PC-9 (cell line): ENCODE results near the gene DLG2. TPM values are rescaled to one million over a fixed set of nuclear protein-coding genes. Genes with fewer than 3 reads are reported as not detected.

Experiments used
- BruUV-seq: library from RNA; stranded (reverse); fragments of 400-500 nt; replicated peaks from 2 replicates; lab custom pipeline; 2021; lab: Mats Ljungman, UMichigan
- CTCF ChIA-PET: fragments of 300-600 bp; sonication (Branson Sonifier 250); formaldehyde crosslinking; loops from one replicate; lab custom pipeline; 2022; ENCODE audit warnings: antibody characterized with exemption; lab: Charles Lee
- POLR2A ChIA-PET: fragments of 300-600 bp; sonication (Branson Sonifier 250); formaldehyde crosslinking; loops from one replicate; lab custom pipeline; 2022; ENCODE audit warnings: antibody characterized with exemption; ENCODE audit not compliant: unreplicated experiment; lab: Charles Lee
- DNase-seq, 2 experiments: peaks; one replicate each; pipeline versions ENCODE4 v3.0.0 to v3.0.0-alpha.2; 2015 to 2022; ENCODE audit warnings: mixed read lengths in 1 of 2
- H2AFZ ChIP-seq: fragments of 200-600 bp; sonication (generic); 2 replicates; pipeline ENCODE4 v1.8.1; 2017; ENCODE audit warnings: antibody characterized with exemption
- H3F3A ChIP-seq: fragments of 200-600 bp; sonication (generic); 2 replicates; pipeline ENCODE4 v1.8.1; 2017; ENCODE audit warnings: antibody characterized with exemption, mild to moderate bottlenecking, low read depth; ENCODE audit not compliant: insufficient read depth
- H3K27ac ChIP-seq: fragments of 200-600 bp; sonication (generic); 2 replicates; pipeline ENCODE4 v1.6.1; 2016; ENCODE audit warnings: mixed run types
- H3K27me3 ChIP-seq: fragments of 200-600 bp; sonication (generic); 2 replicates; pipeline ENCODE4 v1.6.1; 2016; ENCODE audit warnings: low read depth, mixed run types; ENCODE audit not compliant: insufficient read depth
- H3K36me3 ChIP-seq: fragments of 200-600 bp; sonication (generic); 2 replicates; pipeline ENCODE4 v1.6.1; 2016; ENCODE audit warnings: low read depth, mixed run types
- H3K4me1 ChIP-seq: fragments of 200-600 bp; sonication (generic); replicated peaks from 2 replicates; pipeline ENCODE4 v1.6.1; 2016; ENCODE audit warnings: mixed run types; ENCODE audit not compliant: insufficient read depth
- H3K4me2 ChIP-seq: fragments of 200-600 bp; sonication (generic); 2 replicates; pipeline ENCODE4 v1.6.1; 2017; ENCODE audit warnings: mixed run types
- H3K4me3 ChIP-seq: fragments of 200-600 bp; sonication (generic); 2 replicates; pipeline ENCODE4 v1.6.1; 2016; ENCODE audit warnings: mixed run types
- H3K79me2 ChIP-seq: fragments of 200-600 bp; sonication (generic); 2 replicates; pipeline ENCODE4 v1.6.1; 2017; ENCODE audit warnings: low read depth, mixed run types
- H3K9me2 ChIP-seq: fragments of 200-600 bp; sonication (generic); 2 replicates; pipeline ENCODE4 v1.8.1; 2017; ENCODE audit warnings: mild to moderate bottlenecking; ENCODE audit not compliant: insufficient read depth
- H3K9me3 ChIP-seq: fragments of 200-600 bp; sonication (generic); 2 replicates; pipeline ENCODE4 v1.8.1; 2016; ENCODE audit warnings: low read depth; ENCODE audit not compliant: insufficient read depth
- H4K20me1 ChIP-seq: fragments of 200-600 bp; sonication (generic); 2 replicates; pipeline ENCODE4 v1.8.1; 2017; ENCODE audit not compliant: insufficient read depth
- CTCF ChIP-seq: fragments of 200-600 bp; sonication (generic); conservative IDR thresholded peaks from 2 replicates; pipeline ENCODE4 v1.6.1; 2017; ENCODE audit warnings: mixed run types, antibody characterized with exemption, mild to moderate bottlenecking, moderate library complexity
- EZH2 ChIP-seq: fragments of 200-600 bp; sonication (generic); IDR thresholded peaks from 2 replicates; pipeline ENCODE4 v1.8.0; 2017; ENCODE audit warnings: antibody characterized with exemption, low read depth
- intact Hi-C: fragments of 100-400 bp; cut with micrococcal nuclease; formaldehyde crosslinking; loops from one replicate; pipeline ENCODE4 v1.10.0; 2022; ENCODE audit not compliant: unreplicated experiment
- total RNA-seq: library from RNA; stranded (reverse); gene quantifications from 2 replicates; pipeline ENCODE4 v1.2.3, GENCODE V29; 2021

Gene DLG2
- total RNA-seq, 1 experiment from 2014 or later = 6.4 TPM

GRCh38 chr11:84947970-84948580 is 679.1 kb downstream of the DLG2 start:
- Histone ChIP-seq H4K20me1 (no peaks in the 10 kb centered on the region), H2AFZ (no peak overlapping the region), H3K27me3 (no peaks in the 10 kb centered on the region), H3F3A (no peaks in the 10 kb centered on the region), H3K9me3 (no peaks in the 10 kb centered on the region), H3K79me2 (no peaks in the 10 kb centered on the region), H3K9me2 (no peaks in the 10 kb centered on the region), H3K27ac (no peak overlapping the region), H3K4me1 (no peaks in the 10 kb centered on the region), H3K36me3 (no peaks in the 10 kb centered on the region), H3K4me2 (no peak overlapping the region), H3K4me3 (no peak overlapping the region)
- TF ChIP-seq CTCF (no peak), EZH2 (no peak)
- no TSS peak for BruUV-seq
- intact Hi-C loops = no loop called here
- ChIA-PET POLR2A (no interaction called here), CTCF (no interaction called here)
- DNase-seq = no peak

- H3K4me3 ChIP-seq = no peak overlapping the region
- no peaks in the 10 kb centered on the region for H3K79me2 ChIP-seq
- no peaks in the 10 kb centered on the region for H3K36me3 ChIP-seq
- CTCF ChIA-PET = no interaction called here
- no TSS peak for BruUV-seq
- H4K20me1 ChIP-seq = no peaks in the 10 kb centered on the region
- intact Hi-C loops = no loop called here
- no peaks in the 10 kb centered on the region for H3K27me3 ChIP-seq
- no peaks in the 10 kb centered on the region for H3K9me3 ChIP-seq
- H3K9me2 ChIP-seq = no peaks in the 10 kb centered on the region
- H3K4me2 ChIP-seq = no peak overlapping the region
- H2AFZ ChIP-seq = no peak overlapping the region
- POLR2A ChIA-PET = no interaction called here
- no peaks in the 10 kb centered on the region for H3K4me1 ChIP-seq
- H3F3A ChIP-seq = no peaks in the 10 kb centered on the region
- H3K27ac ChIP-seq = no peak overlapping the region
- TF ChIP-seq CTCF (no peak), EZH2 (no peak)
- no peak for DNase-seq
These were observed 680.1 kb downstream of the DLG2 start for GRCh38 chr11:84947070-84947469.

- H3K27me3 ChIP-seq = no peaks in the 10 kb centered on the region
- no TSS peak for BruUV-seq
- no peaks in the 10 kb centered on the region for H3F3A ChIP-seq
- intact Hi-C loops = no loop called here
- no peak overlapping the region for H2AFZ ChIP-seq
- H3K4me1 ChIP-seq = no peaks in the 10 kb centered on the region
- no peak overlapping the region for H3K4me3 ChIP-seq
- no peaks in the 10 kb centered on the region; the same call in 1 of the 2 replicates for H3K9me3 ChIP-seq
- TF ChIP-seq EZH2 = no peak
- no peak for TF ChIP-seq CTCF
- no peaks in the 10 kb centered on the region for H3K79me2 ChIP-seq
- H3K27ac ChIP-seq = no peak overlapping the region
- no peak for DNase-seq
- no peak overlapping the region for H3K4me2 ChIP-seq
- no peaks in the 10 kb centered on the region for H4K20me1 ChIP-seq
- CTCF ChIA-PET = no interaction called here
- no peaks in the 10 kb centered on the region for H3K36me3 ChIP-seq
- H3K9me2 ChIP-seq = no peaks in the 10 kb centered on the region
- POLR2A ChIA-PET = no interaction called here
These were observed 696.3 kb downstream of the DLG2 start for GRCh38 chr11:84930863-84931262.
